Pancreas (tissue), 10 donors: ENCODE data around the gene PSMB2. TPM values are rescaled to one million over a fixed set of nuclear protein-coding genes. Genes with fewer than 3 reads are reported as not detected.

Experiments used
- ATAC-seq, 4 donors: fragments of 200-7000 bp; cut with Tn5 transposase; one replicate each; pipeline versions ENCODE4 v1.8.0 to v1.9.1; 2020; ENCODE audit warnings: mild to moderate bottlenecking in 4 of 4, moderate library complexity in 4 of 4
- DNase-seq, 6 donors: peaks; one replicate each; pipeline ENCODE4 v3.0.0-alpha.2; 2020
- FAIRE-seq: peaks from 2 replicates; lab custom pipeline; 2012; peaks lifted over from hg19 to GRCh38; lab: Jason Lieb, UNC
- H3K27ac ChIP-seq, 4 donors: fragments of 200-600 bp; sonication (generic); 1 replicate in 3 of 4; 2 replicates in 1 of 4; pipeline versions ENCODE4 v1.5.0 to v1.8.0; 2020
- H3K27me3 ChIP-seq, 4 donors: fragments of 200-600 bp; one replicate each; pipeline ENCODE4 v1.8.0; 2021
- H3K36me3 ChIP-seq, 3 donors: fragments of 200-600 bp; sonication (generic) in 1 of 3; one replicate each; pipeline versions ENCODE4 v1.5.0 to v1.8.0; 2020 to 2021
- H3K4me1 ChIP-seq, 3 donors: fragments of 200-600 bp; one replicate each; pipeline ENCODE4 v1.8.0; 2021
- H3K4me3 ChIP-seq, 4 donors: fragments of 200-600 bp; sonication (generic) in 2 of 4; one replicate each; pipeline versions ENCODE4 v1.5.0 to v1.8.0; 2020 to 2021
- H3K9me3 ChIP-seq, 4 donors: fragments of 200-600 bp; one replicate each; pipeline ENCODE4 v1.8.0; 2021
- CTCF ChIP-seq, 4 donors: fragments of 200-600 bp; sonication (generic) in 3 of 4; IDR thresholded peaks; one replicate each; pipeline versions ENCODE4 v1.5.0 to v1.8.0; 2021; ENCODE audit warnings: antibody characterized with exemption in 4 of 4
- WGBS, 2 donors: extraction: QIAGEN DNeasy Blood & Tissue Kit; methylation state at CpG; one replicate each; pipeline ENCODE4 v1.1.7; 2013; 5-methylcytosine and 5-hydroxymethylcytosine counted together
- intact Hi-C, 3 donors: fragments of 100-400 bp; cut with DNase I; formaldehyde crosslinking; loops; one replicate each; pipeline versions ENCODE4 v1.11.1 to v1.14.2; 2022
- polyA plus RNA-seq, 2 donors: library from polyadenylated mRNA; stranded (reverse); fragments of 200-250 nt; gene quantifications; one replicate each; pipeline ENCODE4 v1.2.3, GENCODE V29; 2013
- total RNA-seq, 6 donors: library from RNA; stranded (reverse); fragmentation: NEBNext Ultra II Directional in 4 of 6; extraction: Animal tissue kit (Norgen Biotek cat#: 25700) in 4 of 6; gene quantifications; one replicate each; pipeline versions ENCODE4 v1.2.1 to v1.2.4, GENCODE V29; 2021 to 2023
- donor health status: healthy with polysubstance abuse.
- donor health status: DM: no; HTN: no; CAD: no; lungs with moderate emphysema.
- donor health status: DM: no; HTN: no; CAD: no.
- donor health status: control.
- donor health status: control.
- donor health status: Bipolar disorder and iron deficiency.
- donor health status: DM: yes; HTN: yes; CAD: no.
- donor health status: DM: no; HTN: no; CAD: no.
- donor health status: DM: no; HTN: no; CAD: no.
- donor health status: DM: yes; HTN: yes; CAD: no.

The PSMB2 gene
- total and polyA plus RNA-seq, 8 donors: 13.2 to 24.2 (median 21.0) TPM

DNA sequence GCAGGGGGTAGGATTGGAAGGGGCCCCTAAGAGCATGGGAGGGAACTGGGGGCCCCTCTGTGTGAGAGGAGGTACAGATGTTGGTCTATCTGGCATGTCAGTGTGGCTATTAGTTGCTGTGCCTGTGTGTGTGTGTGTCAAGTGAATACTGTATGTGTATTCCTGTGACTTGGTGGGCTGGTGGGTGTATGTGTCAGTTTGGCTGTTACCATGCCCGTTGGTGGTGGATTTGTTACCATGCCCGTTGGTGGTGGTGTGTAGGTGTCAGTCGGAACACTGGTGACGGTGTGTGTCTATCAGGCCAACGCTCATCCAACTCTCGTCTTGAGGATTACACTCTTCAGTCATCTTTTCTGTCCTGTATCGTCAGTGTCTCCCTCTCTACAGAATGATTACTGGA is 45.6 kb downstream of the PSMB2 start:
- Histone ChIP-seq H3K27me3 (no peaks in the 10 kb centered on the region), H3K4me3 (no peak overlapping the region), H3K4me1 (no peaks in the 10 kb centered on the region), H3K36me3 (no peaks in the 10 kb centered on the region), H3K27ac (no peak overlapping the region), H3K9me3 (no peaks in the 10 kb centered on the region)
- WGBS, 2 donors: 84 to 92% methylated on average over 7 of the region's 7 CpGs
- ATAC-seq (no peak), FAIRE-seq (no peak), DNase-seq (peak in 1 of 6 donors; percentile 3)
- intact Hi-C loops: no loop called here
- no peak for TF ChIP-seq CTCF (IDR thresholded peaks at IDR 0.05)

GRCh38 chr1:35594005-35594760 is 47.1 kb downstream of the PSMB2 start:
- intact Hi-C loops: no loop called here
- Histone ChIP-seq H3K27me3 (no peaks in the 10 kb centered on the region), H3K27ac (no peak overlapping the region), H3K4me3 (no peak overlapping the region), H3K4me1 (no peaks in the 10 kb centered on the region), H3K9me3 (no peaks in the 10 kb centered on the region), H3K36me3 (no peaks in the 10 kb centered on the region)
- ATAC-seq: no peak
- WGBS, 2 donors: 92 to 95% methylated on average over 9 of the region's 9 CpGs
- TF ChIP-seq CTCF (IDR thresholded peaks at IDR 0.05): no peak
- no peak for DNase-seq
- FAIRE-seq: no peak

GRCh38 chr1:35592991-35593769 is 48.1 kb downstream of the PSMB2 start:
- no peak for TF ChIP-seq CTCF (IDR thresholded peaks at IDR 0.05)
- no peak for FAIRE-seq

DNA sequence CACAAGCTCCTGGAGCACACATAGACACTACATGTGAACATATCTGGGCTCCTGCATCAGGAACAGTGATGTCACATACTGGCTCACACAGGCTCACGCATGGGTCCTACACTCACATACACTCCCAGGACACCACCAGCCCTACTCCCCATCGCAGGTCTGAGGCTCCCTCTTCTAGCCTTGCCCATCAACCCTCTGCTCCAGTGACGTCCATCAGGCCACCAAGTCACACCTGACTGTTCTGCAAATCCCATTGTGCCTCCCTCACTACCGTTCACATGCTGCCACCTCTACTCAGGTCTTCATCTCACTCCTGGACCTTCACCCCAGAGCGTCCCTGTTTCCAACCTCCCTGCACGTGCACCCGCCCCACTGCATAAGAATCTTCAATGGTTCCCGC is 50.1 kb downstream of the PSMB2 start:
- ATAC-seq (no peak), DNase-seq (no peak), FAIRE-seq (no peak)
- Histone ChIP-seq H3K27ac (no peak overlapping the region), H3K9me3 (no peaks in the 10 kb centered on the region), H3K4me3 (no peak overlapping the region), H3K36me3 (no peaks in the 10 kb centered on the region), H3K4me1 (no peaks in the 10 kb centered on the region), H3K27me3 (no peaks in the 10 kb centered on the region)
- WGBS, 2 donors: 90 to 94% methylated on average over 8 of the region's 8 CpGs
- no peak for TF ChIP-seq CTCF (IDR thresholded peaks at IDR 0.05)
- intact Hi-C loops: no loop called here

More at GRCh38 chr1:35592991-35593769, 48.1 kb downstream of the PSMB2 start:
- Histone ChIP-seq H3K4me1 (no peaks in the 10 kb centered on the region), H3K9me3 (no peaks in the 10 kb centered on the region), H3K36me3 (no peaks in the 10 kb centered on the region), H3K27me3 (no peaks in the 10 kb centered on the region), H3K4me3 (no peak overlapping the region), H3K27ac (no peak overlapping the region)
- no peak for ATAC-seq
- intact Hi-C loops: no loop called here
- DNase-seq: no peak
- WGBS, 2 donors: 53 to 60% methylated on average over 8 of the region's 8 CpGs
